ENCODE data around the gene MRPS6.

GRCh38 chr21:34166468-34166867 lies 93.1 kb downstream of the MRPS6 start:
- no peak for TF ChIP-seq CTCF (IDR thresholded peaks at IDR 0.05)
- no peak for TF ChIP-seq POLR2A (IDR thresholded peaks at IDR 0.05)

Data from Peyer's patch (tissue), 4 donors.